Measurements from ENCODE around the gene KIF21A.

The KIF21A gene

GRCh38 chr12:39435531-39435930 lies 7.4 kb downstream of the KIF21A start:
- DNase-seq: no peak

GRCh38 chr12:39431797-39432196 lies 11.1 kb downstream of the KIF21A start:
- DNase-seq: no peak

GRCh38 chr12:39431002-39431796 lies 11.7 kb downstream of the KIF21A start:
- DNase-seq: no peak

- no peak for DNase-seq
Observed at GRCh38 chr12:39429809-39430208, 13.1 kb downstream of the KIF21A start.

- no peak for DNase-seq
Observed at GRCh38 chr12:39427360-39427808, 15.5 kb downstream of the KIF21A start.

GRCh38 chr12:39426636-39427240 lies 16.2 kb downstream of the KIF21A start:
- DNase-seq: no peak

GRCh38 chr12:39420043-39420442 lies 22.9 kb downstream of the KIF21A start:
- DNase-seq: no peak

- no peak for DNase-seq
Observed at GRCh38 chr12:39419471-39419870, 23.4 kb downstream of the KIF21A start.

GRCh38 chr12:39417916-39418315 lies 25.0 kb downstream of the KIF21A start:
- no peak for DNase-seq

GRCh38 chr12:39413836-39414771 lies 28.8 kb downstream of the KIF21A start:
- no peak for DNase-seq

- DNase-seq: no peak
Observed at GRCh38 chr12:39412210-39412609, 30.7 kb downstream of the KIF21A start.

- DNase-seq: no peak
Observed at GRCh38 chr12:39406262-39406661, 36.7 kb downstream of the KIF21A start.

- DNase-seq: no peak
Observed at GRCh38 chr12:39405580-39405979, 37.3 kb downstream of the KIF21A start.

GRCh38 chr12:39404000-39404399 lies 38.9 kb downstream of the KIF21A start:
- DNase-seq: no peak

- DNase-seq: no peak
Observed at GRCh38 chr12:39403376-39403775, 39.5 kb downstream of the KIF21A start.

GRCh38 chr12:39402922-39403321 lies 40.0 kb downstream of the KIF21A start:
- no peak for DNase-seq

- DNase-seq: no peak
Observed at GRCh38 chr12:39401459-39401858, 41.5 kb downstream of the KIF21A start.

- no peak for DNase-seq
Observed at GRCh38 chr12:39395866-39396265, 47.1 kb downstream of the KIF21A start.

GRCh38 chr12:39393890-39394289 lies 49.0 kb downstream of the KIF21A start:
- DNase-seq: no peak

- DNase-seq: no peak
Observed at GRCh38 chr12:39393179-39393578, 49.7 kb downstream of the KIF21A start.

GRCh38 chr12:39392154-39392925 lies 50.6 kb downstream of the KIF21A start:
- DNase-seq: no peak

GRCh38 chr12:39390752-39391151 lies 52.2 kb downstream of the KIF21A start:
- no peak for DNase-seq

Data from stimulated activated CD4-positive, alpha-beta T cell treated with anti-CD3 and anti-CD28 coated beads, Interleukin-1b, Interleukin-23, amount 100 ng/mL, for 48 hours (primary cell).